ENCODE measurements around the gene KRT74.

The KRT74 gene

DNA sequence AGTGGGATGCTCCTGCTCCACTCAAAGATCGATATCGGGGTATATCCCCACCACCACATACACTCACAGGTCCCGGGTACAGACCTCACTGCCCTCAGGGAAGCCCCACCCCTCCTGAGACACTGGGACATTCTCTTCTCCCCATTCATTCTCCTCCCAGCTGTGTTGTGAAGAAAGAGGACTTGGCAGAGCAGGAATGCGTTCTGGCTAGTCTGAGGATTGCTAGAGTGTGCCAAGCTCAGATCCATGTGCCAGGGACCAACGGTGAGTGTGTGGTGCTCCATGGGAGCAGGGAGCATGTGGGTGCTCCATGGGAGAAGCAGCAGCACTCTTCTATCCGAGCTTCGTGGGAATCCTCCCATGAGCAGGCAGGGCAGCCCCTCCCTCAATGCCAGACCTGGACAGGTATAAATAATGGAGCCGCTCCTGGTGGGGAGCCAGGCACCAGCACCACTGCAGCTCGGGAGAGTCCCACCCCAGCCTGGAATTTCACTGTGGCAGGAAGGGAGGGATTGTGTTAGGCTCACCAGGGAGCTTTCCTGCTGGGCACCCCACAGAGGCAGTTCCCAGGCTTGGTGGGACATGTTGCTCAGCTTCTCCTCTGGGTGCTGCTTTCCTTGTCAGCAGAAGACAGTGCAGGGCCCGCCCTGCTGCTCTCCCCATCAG is 51.2 kb downstream of the KRT74 start:
- no peak for DNase-seq (ENCODE audit: low read depth in 2 of 2, low spot score in 1 of 2)

DNA sequence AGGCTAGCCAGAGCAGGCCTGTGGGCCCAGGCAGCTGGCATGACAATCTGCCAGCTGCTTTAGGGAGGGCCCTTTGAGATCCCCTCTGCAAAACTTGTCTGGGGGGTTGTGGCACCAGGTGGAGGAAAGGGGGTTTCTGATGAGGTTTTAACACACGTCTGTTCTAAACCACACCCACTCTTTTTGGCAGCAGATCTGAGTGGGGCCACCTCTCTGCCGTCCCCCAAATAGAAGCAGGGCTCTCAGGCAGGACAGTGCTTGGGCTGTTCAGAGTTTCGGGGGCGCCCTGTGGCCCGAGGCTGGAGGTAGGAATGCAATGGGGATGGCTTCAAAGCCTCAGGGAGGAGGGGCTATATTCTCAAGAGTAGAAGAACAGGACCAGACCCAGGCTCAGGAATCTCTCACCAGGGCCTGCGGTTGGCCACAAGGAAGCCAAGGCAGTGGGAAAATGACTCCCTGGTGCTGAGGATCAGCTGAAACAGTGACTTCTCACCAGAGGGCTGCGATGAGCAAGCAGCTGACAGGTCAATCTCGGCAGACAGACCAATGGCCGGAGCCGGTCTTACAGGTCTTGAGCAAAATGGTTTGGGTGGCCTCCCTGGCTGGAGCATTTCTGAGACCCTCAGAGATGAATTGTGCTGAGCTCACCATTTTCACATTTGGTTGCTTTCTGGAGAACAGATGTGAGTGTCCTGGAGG is 51.9 kb downstream of the KRT74 start:
- no peak for DNase-seq (ENCODE audit: low read depth in 2 of 2, low spot score in 1 of 2)

DNA sequence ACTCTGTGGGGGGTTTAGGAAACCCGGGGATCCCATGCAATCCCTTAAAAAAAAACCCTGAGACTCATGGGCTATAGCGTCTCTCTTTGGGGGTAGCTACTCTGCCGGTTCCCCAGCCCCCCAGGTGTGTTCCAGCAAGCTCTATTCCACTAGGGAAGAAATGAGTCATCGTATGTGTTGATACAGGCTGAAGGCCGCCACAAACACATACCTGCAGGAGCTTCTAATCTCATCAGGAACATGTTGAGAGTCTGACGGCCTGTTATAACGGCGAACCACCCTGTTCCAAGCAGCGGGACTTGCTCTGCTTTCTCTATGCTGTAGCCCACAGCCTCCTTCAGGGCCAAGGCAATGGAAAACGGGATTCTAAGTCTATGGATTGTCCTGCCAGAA is 52.5 kb downstream of the KRT74 start:
- DNase-seq (ENCODE audit: low read depth in 2 of 2, low spot score in 1 of 2) = no peak

DNA sequence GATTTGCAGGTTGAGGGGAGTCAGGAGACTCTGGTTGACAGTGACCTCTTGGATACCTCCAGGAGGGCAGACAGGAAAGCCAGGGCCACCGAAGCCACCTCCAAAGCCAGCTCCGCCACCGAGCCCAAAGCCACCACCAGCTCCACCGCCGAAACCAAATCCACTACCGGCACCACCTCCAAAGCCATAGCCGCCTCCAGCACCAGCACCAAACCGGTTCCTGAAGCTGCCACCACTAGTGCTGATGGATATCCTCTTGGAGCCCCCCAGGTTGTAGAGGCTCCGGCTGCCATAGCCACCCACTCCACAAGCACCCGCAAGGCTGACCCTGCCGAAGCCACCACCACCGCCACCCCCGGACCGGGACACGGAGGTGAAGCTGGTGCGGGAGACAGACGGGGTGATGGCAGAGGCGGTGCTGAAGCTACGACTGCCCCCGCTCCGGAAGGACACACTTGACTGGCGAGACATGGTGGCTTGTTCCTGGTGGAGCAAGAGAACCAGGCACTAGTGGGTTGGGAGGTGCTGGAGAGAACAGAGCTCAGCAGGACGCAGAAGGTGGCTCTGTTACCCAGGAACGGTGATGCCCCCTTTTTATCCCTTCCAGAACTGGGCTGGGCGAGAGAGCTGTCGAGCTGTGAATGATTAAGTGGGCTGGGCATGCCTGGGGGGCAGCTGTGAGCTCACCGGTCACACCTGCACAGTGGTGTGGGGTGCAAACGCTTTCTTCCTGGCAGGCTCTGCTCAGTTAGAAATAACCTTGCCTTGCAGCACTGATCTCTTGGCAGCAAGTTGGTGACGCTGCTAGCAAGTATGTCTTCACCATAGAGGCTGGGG is 53.6 kb downstream of the KRT74 start, which contains the start of gene KRT5:
KRT5 (minus strand) TSS at position 569 of the 837 bp plus-strand sequence; CDS start at position 471, 98 bp downstream.
- no peak for DNase-seq (ENCODE audit: low read depth in 2 of 2, low spot score in 1 of 2)

DNA sequence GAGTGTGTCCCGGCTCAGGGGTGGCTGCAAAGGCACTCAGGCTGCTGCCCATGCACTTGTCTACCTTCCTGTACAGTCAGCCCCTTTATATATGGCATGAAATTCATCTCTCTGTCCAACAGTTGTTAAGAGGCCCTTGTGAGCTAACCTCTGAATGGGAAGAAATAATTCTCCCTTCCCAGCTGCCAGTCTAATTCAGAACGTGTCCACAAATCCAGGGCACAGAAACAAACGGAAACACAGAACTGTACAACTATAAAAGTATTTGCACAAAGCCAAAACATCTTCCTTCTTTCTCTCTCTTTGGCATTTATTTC is 54.3 kb downstream of the KRT74 start:
- DNase-seq (ENCODE audit: low read depth in 2 of 2, low spot score in 1 of 2) = no peak

DNA sequence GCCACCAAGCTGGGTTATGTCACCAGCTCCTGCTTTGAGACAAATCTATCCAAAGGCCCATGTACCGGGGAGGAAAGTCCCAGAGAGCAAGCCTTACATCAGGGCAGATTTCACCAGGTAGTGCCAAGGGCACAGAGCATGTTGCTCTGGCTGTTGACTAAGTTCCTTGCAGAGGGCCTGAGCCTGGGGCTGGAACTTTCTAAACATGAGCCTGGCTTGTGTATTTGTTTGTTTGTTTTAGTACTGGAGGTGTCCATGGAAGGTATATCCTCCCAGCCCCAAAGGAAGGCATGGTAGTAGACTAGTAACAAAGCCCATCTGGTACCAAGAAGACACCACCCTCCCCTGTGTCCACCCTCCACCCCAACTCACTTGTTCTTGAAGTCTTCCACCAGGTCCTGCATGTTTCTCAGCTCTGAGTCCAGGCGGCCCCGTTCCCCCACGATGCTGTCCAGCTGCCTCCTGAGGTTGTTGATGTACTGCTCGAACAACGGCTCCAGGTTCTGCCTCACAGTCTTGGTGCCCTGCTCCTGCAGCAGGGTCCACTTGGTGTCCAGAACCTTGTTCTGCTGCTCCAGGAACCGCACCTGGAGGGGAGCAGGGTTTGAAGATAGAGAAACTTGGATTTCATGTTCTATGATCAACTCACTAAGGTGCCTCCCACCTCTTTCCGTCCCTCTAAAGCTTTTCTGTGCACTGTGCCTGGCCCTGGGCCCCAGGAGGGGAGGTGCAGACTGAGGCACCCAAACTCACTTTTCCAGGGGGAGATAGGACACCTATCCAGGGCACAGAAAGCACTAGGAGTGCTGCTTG is 54.9 kb downstream of the KRT74 start:
- no peak for DNase-seq (ENCODE audit: low read depth in 2 of 2, low spot score in 1 of 2)

DNA sequence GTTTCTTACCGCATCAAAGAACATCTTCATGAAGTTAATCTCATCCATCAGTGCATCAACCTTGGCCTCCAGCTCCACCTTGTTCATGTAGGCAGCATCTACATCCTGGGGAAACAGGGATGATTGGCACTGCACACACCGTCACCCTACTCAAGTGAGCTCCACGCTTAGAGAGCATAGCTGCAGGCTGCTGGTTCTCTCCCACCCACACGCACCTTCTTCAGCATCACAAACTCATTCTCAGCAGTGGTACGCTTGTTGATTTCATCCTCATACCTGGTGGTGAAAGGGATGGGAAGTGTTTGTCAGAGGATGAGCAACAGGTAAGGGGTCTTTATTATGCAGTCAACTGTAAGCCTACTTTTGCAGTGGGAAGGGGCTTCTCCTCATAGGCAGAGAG is 55.8 kb downstream of the KRT74 start:
- no peak for DNase-seq (ENCODE audit: low read depth in 2 of 2, low spot score in 1 of 2)

DNA sequence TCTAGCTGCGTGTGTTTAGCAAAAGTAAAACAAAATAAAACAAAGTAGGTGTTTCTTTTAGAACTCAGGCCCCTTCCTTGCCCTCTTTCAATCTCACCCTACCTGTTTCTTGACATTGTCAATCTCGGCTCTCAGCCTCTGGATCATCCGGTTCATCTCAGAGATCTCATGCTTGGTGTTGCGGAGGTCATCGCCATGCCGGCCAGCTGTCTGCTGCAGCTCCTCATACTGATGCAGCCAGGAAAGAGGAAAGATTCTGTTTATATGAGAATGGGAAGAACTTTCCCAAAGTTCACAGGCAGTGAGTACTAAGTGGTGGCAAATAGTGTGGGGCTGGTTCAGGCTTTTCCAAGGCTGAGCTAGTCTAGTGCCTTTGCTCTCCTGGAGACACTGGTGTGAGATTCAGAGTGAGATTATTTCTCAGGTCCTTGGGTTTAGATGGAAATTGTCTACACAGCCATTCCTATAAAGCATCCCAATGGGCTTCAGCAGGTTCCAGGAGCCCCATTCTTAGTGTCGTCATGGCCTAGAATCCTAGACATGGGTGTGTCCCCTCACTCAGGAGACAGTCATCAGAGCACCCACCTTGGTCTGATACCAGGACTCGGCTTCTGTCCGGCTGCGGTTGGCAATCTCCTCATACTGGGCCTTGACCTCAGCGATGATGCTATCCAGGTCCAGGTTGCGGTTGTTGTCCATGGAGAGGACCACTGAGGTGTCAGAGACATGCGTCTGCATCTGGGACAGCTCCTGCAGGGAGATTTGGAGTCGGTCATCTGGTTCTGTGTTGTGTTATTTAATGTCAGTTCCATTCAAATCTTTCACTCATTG is 56.4 kb downstream of the KRT74 start:
- DNase-seq (ENCODE audit: low read depth in 2 of 2, low spot score in 1 of 2) = no peak

DNA sequence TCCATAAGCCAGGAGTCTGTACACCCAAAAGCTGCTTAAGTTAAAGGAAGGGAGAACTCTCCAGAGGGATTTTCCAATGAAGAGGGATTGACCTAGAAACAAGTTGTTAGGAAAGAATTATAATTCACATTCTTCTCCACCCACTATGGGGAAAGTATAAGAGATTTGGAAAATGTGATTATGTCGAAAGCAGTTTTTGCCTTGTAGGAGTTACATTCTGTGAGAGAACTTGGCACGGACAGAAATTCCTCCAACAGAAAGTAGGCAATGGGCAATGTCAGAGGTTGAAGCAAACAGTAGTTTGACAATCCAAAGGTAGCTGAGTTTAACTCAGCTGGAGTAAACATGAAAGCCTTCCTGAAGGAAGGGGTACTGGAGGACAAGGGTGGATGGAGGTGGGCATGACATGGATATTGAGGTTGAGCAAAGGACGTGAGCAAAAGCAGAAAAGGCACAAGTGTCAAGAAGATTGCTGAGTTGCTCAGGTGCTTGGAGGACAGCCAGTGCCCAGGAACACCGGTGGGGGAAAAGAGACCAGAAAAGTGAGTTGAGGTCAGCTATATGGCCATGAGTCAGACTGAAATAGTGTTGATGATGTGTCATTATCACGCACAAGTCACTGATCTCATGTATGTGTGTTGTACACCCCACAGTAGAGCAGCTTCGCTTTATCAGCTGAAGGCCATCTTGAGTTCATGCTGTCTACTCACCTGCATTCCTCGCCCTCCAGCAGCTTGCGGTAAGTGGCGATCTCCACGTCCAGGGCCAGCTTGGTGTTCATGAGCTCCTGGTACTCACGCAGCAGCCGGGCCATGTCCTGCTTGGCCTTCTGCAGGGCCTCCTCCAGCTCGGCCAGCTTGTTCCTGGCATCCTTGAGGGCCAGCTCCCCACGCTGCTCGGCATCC is 57.5 kb downstream of the KRT74 start:
- no peak for DNase-seq (ENCODE audit: low read depth in 2 of 2, low spot score in 1 of 2)
